Measurements from ENCODE around the gene SMYD3.

- TF ChIP-seq ZNF311 (tag by site-specific recombination; IDR thresholded peaks at IDR 0.05; ENCODE audit: borderline replicate concordance) (no peak), ZBTB7A (tag by site-specific recombination; IDR thresholded peaks at IDR 0.05; ENCODE audit: low read depth) (no peak), CTCF (tag by site-specific recombination; IDR thresholded peaks at IDR 0.05) (no peak), ZSCAN16 (tag by site-specific recombination; IDR thresholded peaks at IDR 0.05) (no peak), ZNF549 (tag by site-specific recombination; IDR thresholded peaks at IDR 0.05) (no peak), INSM2 (tag by site-specific recombination; IDR thresholded peaks at IDR 0.05) (no peak), GLIS1 (tag by site-specific recombination; IDR thresholded peaks at IDR 0.05) (no peak), YY1 (tag by site-specific recombination; IDR thresholded peaks at IDR 0.05) (no peak), GLI2 (tag by site-specific recombination; IDR thresholded peaks at IDR 0.05; ENCODE audit: borderline replicate concordance, low read depth) (no peak), OSR2 (tag by site-specific recombination; IDR thresholded peaks at IDR 0.05) (no peak), PRDM4 (tag by site-specific recombination; IDR thresholded peaks at IDR 0.05) (no peak), ATF2 (tag by site-specific recombination; IDR thresholded peaks at IDR 0.05; ENCODE audit: low read depth) (no peak), ZNF169 (tag by site-specific recombination; IDR thresholded peaks at IDR 0.05) (no peak), REPIN1 (tag by site-specific recombination; IDR thresholded peaks at IDR 0.05; ENCODE audit: low read depth) (no peak)
Observed at GRCh38 chr1:246383239-246383589, 123.9 kb downstream of the SMYD3 start.
